Medulla oblongata (tissue), 1 donor: ENCODE measurements around the gene EML4.
A peak's percentile ranks its signal among the peaks of the same experiment; 100 is the strongest.
"Not testable (repeated sequence)": the region's sequence is repeated elsewhere in the genome, so short reads cannot be mapped to it uniquely, and the experiment has no call there.

ENCODE experiments used
- DNase-seq: peaks from one replicate; pipeline ENCODE4 v3.0.0-alpha.2; 2015; ENCODE audit errors: extremely low spot score

Gene EML4

DNA sequence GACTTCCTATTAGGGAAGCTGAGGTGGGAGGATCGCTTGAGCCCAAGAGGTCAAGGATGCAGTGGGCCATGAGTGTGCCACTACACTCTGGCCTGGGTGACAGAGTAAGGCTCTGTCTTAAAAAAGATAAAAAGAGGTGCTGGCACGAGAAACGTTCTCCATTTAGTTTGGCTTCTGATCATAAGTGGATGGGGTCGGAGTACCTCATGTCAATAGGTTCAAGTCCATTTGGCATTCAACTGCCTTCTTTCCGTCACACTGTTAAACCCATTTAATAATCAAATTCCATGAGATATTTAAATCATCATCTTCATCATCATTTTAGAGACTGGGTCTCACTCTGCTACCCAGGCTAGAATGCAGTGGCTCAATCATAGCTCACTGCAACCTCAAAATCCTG lies 182.7 kb downstream of the EML4 start:
- no peak for DNase-seq

DNA sequence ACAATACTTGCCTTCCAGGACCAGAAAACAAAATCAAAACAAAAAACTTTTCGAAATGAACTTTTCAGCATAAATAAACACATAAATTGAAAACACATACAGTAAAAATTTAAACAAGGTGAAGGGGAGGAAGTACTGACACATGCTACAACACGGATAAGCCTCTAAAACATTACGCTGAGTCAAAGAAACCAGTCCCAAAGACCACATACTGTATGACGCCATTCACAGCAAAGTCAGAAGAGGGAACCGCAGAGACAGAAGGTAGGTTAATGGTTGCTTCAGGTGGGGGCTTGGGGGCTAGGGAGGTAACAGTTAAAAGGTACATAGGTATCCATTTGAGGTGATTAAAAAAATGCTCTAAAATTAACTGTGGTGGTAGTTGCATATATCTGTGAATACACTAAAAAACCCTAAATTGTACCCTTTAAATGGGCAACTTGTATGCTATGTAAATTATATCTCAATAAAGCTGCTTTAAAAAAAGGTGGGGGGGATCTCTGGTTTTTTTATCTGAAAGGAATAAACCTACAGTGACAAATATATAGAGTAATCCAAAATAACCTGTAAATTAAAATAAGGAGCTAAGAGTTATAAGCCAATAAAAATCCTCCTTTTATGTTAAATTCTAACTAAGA lies 184.8 kb downstream of the EML4 start:
- no peak for DNase-seq

DNA sequence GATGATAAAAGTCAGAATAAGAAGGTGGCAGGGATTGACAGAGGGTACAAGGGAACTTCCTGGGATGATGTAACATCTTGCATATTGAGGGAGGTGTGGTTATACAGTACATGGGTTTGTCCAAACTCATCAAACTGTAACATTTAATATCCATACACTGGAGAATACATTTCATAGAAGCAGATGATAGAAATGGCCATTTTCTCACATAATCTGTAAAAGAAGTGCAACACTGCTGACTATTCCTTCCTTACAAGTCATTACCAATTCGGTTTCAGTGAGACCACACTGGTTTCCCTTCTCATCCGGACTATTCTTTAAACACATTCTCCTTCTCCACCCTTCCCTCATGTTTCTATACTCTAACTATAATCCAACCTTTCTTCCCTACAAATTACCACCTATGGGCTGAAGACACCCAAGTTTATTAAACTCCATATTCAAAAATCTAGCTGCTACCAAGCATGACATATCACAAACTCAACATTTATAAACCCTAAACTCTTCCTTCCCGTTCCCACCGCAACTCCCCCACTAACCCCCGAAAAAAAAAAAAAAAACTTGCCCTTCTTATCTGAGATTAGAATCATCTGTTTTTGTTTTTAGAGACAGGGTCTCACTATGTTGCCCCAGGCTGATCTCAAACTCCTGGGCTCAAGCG lies 190.3 kb downstream of the EML4 start:
- no peak for DNase-seq

DNA sequence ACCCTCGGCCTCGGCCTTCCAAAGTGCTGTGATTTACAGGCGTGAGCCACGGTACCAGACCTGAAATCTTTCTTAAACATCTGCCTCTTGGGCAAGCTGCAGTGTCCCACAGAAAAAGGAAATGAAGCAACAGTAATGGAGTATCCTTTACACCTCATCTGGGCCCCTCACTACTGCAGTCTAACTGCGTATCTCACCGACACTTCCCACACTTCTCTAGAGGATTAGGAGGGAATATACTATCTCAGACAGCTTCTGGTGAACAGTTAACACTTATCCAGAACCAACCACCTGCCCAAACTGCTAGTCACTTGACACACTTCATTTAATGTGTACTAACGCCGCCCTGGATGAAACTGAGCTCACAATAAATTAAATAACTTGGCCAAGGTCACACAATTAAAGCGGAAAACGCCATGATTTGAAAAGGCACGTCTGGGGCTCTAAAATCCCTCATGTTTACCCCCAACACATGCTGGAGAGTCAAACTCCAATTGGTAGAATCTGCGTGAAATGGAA lies 190.9 kb downstream of the EML4 start:
- no peak for DNase-seq

DNA sequence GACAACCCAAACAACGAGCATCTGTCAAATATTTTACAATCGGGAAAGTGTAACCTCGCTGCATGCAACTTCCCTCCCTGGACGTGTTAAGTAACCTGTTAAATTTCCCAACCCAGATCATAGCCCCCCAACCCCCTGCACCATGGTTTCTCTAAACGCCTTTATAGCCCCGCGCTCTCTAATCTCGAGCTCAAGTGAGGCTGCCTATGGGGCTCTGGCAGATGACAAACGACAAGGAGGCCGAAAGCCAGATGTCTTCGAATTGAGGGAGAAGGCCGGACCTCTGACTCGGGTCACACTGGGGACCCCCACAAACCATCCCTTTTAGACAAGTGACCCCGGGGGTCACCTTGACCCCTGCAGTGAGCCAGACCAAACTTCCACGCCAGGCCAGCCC lies 191.3 kb downstream of the EML4 start:
- DNase-seq = no peak

GRCh38 chr2:42360890-42361727 lies 192.0 kb downstream of the EML4 start, which contains the start of gene COX7A2L:
Gene COX7A2L (minus strand): TSS chr2:42361217. CDS start chr2:42361161, 56 bp downstream.
- DNase-seq = peak; percentile 99

DNA sequence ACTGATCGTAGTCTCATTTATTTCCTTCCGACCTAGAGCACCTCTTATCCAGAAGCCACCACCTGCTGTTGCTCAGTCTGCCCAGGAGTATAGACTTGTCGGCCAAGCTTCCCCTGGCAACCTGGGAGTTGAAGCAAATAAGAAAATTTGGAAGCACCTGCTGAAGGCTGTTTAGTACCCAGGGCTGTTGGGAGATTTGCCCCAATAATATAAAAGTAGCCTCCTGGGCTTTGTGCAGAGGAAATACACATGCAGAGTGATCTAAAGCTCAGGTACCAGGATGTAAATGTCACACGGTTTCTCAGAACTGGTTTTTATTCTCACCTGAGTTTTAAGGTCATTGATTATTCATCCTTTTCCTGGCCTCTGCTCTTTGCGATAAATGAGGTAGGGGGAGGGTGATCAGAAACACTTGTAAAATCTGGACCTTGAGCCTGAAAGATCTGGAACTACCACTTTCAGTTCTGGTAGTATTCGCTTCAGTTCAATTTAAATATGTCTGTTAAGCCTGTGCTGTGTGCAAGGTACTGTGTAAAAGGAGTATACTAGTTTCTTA lies 192.7 kb downstream of the EML4 start:
- DNase-seq = no peak

- no peak for DNase-seq
These were observed 194.3 kb downstream of the EML4 start for GRCh38 chr2:42363413-42363812.

- DNase-seq = no peak
These were observed 195.5 kb downstream of the EML4 start for GRCh38 chr2:42364658-42365057.

DNA sequence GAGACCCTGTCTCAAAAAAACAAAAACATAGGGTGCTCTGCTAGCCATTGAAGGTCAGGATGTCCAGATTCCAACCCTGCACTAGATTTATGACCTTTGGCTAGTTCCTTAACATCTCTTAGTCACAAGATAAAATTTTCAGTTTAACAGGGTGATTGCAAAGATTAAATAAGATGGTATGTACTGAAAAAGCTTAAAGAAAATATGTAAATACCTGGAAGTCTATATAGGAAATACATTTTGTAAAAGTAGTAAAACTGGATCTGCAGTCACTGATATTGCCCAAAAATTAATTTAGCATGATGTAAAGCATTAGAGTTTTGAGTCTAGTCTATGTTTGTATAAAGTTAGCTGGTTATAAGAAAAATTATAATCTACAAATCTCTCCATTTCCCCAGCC lies 197.3 kb downstream of the EML4 start:
- DNase-seq = no peak

DNA sequence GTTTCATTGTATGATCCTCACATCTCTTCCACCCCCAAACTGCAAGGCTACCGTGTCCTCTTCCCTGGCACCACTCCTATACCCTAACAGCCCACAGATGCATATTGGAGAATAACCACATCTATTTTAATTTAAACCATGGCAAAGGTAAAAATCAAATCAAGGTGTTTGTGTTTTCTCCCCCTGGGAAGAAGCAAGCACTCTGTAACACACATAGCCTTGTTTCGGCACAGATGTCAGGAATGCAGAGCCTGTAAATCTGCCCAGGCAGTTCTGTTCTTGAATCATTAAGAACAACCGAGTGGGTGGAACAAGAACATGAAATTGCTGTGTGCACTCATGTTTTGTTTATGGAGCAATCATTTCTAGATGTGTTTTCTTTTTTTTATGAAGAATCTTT lies 198.7 kb downstream of the EML4 start:
- no peak for DNase-seq

DNA sequence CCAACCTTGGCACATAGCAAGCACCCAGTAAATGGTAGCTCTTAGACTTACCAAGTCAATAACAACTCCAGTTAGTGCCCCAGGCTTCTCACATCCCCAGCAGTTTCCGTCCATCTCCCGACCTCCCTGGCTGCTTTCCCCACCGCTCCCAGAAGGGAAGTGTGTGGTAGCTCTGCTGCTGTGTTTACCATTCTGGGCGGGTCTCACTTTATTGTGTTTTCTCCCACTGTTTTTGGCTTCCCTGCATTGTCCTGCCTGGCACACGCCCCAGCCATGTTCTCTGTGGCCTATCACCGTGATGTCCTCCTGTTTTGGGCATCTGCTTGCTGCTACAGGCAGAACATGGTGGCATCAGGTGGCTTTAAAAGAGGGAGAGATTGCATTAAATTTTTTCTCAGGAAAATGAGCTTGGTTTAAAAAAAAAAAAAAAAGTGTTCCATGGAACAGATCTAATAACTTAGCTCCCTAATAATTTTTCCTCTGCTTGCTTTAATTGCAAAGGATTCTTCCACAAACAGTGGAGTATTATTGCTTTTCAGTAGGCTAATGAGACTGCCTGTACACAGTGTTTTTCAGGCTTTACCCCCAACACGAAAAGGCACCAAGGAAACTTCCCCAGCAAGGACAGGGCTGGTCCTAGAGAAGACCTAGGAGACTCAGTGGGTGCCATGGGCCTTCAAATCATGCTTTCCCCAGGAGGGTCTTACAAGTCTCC lies 199.8 kb downstream of the EML4 start:
- no peak for DNase-seq

- DNase-seq = no peak
These were observed 200.5 kb downstream of the EML4 start for GRCh38 chr2:42369532-42370229.

DNA sequence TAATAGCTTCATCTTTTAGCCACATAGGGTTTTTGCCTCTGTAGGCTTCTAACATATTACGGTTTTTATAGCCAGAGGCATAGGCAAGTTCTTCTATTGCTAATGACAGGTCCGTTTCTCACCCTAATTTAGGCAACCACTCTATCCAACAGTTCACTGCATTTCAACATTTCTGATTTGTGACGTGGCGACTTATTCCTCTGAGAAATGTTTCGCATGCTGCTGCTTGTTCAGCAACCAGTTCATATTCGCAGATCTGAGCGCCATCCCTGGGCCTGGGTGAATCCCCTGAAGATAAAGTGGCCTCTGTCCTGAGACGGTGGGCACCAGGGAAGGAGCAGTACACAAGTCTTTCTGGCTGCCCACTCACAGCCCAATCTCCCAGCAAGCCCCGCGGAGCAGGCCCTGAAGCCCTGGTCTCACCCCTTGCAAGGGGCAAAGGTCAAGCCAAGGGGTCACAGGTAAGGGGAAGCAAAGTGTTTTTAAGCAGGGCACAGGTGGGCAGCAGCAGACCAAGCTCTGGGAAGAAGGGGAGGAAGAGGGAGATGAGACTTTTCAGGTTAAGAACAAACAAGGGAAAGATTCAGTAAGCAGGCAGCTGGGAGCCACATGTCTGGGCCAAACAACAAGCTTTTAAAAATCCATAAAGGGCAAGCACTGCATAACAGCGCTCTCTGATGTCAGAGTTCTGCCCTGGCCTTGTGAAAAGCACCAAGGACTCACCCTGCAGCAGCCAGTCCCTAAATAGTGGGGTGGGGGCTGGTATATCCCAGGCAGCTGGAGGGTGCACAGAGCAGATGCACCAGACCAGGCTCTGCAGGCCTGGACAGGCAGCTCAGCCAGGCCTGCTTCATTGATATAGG lies 202.7 kb downstream of the EML4 start:
- DNase-seq = no peak

- no peak for DNase-seq
These were observed 203.5 kb downstream of the EML4 start for GRCh38 chr2:42372474-42373200.

GRCh38 chr2:42376758-42377157 lies 207.6 kb downstream of the EML4 start:
- no peak for DNase-seq

DNA sequence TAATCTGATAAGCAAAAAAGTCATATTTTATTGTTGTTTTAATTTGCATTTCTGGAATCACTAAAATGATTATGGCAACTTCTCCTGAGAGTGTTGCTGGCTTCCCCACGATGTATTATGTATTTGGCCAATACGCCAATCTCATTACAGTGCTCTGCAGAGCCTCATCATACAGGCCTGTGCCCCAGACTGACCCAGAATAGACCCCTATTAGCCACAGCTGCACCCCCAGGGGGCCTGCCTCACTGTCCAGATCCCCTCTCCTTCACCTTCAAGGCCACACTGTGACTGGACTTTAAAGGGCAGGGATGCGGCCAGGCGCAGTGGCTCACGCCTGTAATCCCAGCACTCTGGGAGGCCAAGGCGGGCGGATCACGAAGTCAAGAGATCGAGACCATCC lies 209.3 kb downstream of the EML4 start:
- no peak for DNase-seq

GRCh38 chr2:42380026-42380425 lies 210.9 kb downstream of the EML4 start:
- not testable (repeated sequence) for DNase-seq

GRCh38 chr2:42382144-42382543 lies 213.0 kb downstream of the EML4 start:
- DNase-seq = no peak
